ENCODE data around the gene GPR68.

DNA sequence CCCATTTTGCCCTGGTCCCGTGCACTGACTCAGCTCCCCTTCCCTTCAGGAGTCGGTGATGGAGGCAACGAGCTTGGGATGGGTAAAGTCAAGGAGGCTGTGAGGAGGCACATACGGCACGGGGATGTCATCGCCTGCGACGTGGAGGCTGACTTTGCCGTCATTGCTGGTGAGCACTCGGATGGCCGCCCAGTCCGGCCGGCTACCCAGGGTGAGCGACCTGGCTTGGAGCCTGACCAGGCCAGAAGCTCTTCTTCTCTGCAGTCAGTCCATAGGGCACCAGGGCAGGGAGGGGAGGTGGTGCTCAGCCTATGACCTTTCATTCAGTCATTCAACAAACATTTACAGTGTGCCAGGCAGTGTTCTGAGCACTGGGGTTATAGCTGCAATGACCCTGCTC, 39.8 kb downstream of the GPR68 start:
- TF ChIP-seq EP300 (IDR thresholded peaks at IDR 0.05; ENCODE audit: borderline replicate concordance) (no peak), YY1 (IDR thresholded peaks at IDR 0.05; ENCODE audit: low read depth) (no peak), FOXM1 (IDR thresholded peaks at IDR 0.05; ENCODE audit: borderline replicate concordance, low read depth) (no peak), CEBPB (IDR thresholded peaks at IDR 0.05) (no peak)
- TF ChIP-seq, protein P1, sequence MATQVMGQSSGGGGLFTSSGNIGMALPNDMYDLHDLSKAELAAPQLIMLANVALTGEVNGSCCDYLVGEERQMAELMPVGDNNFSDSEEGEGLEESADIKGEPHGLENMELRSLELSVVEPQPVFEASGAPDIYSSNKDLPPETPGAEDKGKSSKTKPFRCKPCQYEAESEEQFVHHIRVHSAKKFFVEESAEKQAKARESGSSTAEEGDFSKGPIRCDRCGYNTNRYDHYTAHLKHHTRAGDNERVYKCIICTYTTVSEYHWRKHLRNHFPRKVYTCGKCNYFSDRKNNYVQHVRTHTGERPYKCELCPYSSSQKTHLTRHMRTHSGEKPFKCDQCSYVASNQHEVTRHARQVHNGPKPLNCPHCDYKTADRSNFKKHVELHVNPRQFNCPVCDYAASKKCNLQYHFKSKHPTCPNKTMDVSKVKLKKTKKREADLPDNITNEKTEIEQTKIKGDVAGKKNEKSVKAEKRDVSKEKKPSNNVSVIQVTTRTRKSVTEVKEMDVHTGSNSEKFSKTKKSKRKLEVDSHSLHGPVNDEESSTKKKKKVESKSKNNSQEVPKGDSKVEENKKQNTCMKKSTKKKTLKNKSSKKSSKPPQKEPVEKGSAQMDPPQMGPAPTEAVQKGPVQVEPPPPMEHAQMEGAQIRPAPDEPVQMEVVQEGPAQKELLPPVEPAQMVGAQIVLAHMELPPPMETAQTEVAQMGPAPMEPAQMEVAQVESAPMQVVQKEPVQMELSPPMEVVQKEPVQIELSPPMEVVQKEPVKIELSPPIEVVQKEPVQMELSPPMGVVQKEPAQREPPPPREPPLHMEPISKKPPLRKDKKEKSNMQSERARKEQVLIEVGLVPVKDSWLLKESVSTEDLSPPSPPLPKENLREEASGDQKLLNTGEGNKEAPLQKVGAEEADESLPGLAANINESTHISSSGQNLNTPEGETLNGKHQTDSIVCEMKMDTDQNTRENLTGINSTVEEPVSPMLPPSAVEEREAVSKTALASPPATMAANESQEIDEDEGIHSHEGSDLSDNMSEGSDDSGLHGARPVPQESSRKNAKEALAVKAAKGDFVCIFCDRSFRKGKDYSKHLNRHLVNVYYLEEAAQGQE (IDR thresholded peaks at IDR 0.05; ENCODE audit: low read depth) = no peak
- TF ChIP-seq, protein P2, sequence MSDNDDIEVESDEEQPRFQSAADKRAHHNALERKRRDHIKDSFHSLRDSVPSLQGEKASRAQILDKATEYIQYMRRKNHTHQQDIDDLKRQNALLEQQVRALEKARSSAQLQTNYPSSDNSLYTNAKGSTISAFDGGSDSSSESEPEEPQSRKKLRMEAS (IDR thresholded peaks at IDR 0.05) = no peak

Data from Ishikawa (cell line).